MM.1S (cell line): ENCODE data around the gene MEDAG.
"Not testable (repeated sequence)": the region's sequence is repeated elsewhere in the genome, so short reads cannot be mapped to it uniquely, and the experiment has no call there.

Source experiments
- DNase-seq: peaks from one replicate; pipeline ENCODE4 v3.0.0-alpha.2; 2015
- H2AFZ ChIP-seq: fragments of 300-600 bp; sonication (generic); 2 replicates; pipeline ENCODE4 v1.6.0; 2016; ENCODE audit warnings: antibody characterized with exemption, low read length
- H3F3A ChIP-seq: fragments of 300-600 bp; sonication (generic); 2 replicates; pipeline ENCODE4 v1.6.1; 2016; ENCODE audit warnings: mild to moderate bottlenecking, antibody characterized with exemption, low read length, moderate library complexity, mixed read lengths; ENCODE audit not compliant: insufficient read depth
- H3K27ac ChIP-seq: fragments of 300-600 bp; sonication (generic); 2 replicates; pipeline ENCODE4 v1.5.1; 2016; ENCODE audit warnings: mild to moderate bottlenecking, low read length
- H3K27me3 ChIP-seq: fragments of 300-600 bp; sonication (generic); replicated peaks from 2 replicates; pipeline ENCODE4 v1.6.0; 2016; ENCODE audit warnings: low read length; ENCODE audit not compliant: insufficient read depth
- H3K36me3 ChIP-seq: fragments of 300-600 bp; sonication (generic); replicated peaks from 2 replicates; pipeline ENCODE4 v1.6.1; 2016; ENCODE audit warnings: mild to moderate bottlenecking, low read length, mixed read lengths; ENCODE audit not compliant: insufficient read depth
- H3K4me1 ChIP-seq: fragments of 300-600 bp; sonication (generic); 2 replicates; pipeline ENCODE4 v1.6.1; 2016; ENCODE audit warnings: low read length, mixed read lengths
- H3K4me2 ChIP-seq: fragments of 300-600 bp; sonication (generic); 2 replicates; pipeline ENCODE4 v1.6.0; 2016; ENCODE audit warnings: low read depth, low read length
- H3K4me3 ChIP-seq: fragments of 300-600 bp; sonication (generic); 2 replicates; pipeline ENCODE4 v1.5.1; 2016; ENCODE audit warnings: low read length, mixed read lengths
- H3K79me2 ChIP-seq: fragments of 300-600 bp; sonication (generic); 2 replicates; pipeline ENCODE4 v1.6.1; 2016; ENCODE audit warnings: mixed run types, low read length, mixed read lengths
- H3K9ac ChIP-seq: fragments of 300-600 bp; sonication (generic); 2 replicates; pipeline ENCODE4 v1.6.1; 2016; ENCODE audit warnings: low read length, mixed read lengths
- H3K9me2 ChIP-seq: fragments of 300-600 bp; sonication (generic); replicated peaks from 2 replicates; pipeline ENCODE4 v1.6.1; 2016; ENCODE audit warnings: mild to moderate bottlenecking, low read length, mixed read lengths; ENCODE audit not compliant: insufficient read depth
- H3K9me3 ChIP-seq: fragments of 300-600 bp; sonication (generic); replicated peaks from 2 replicates; pipeline ENCODE4 v1.6.1; 2016; ENCODE audit warnings: mild to moderate bottlenecking, low read length, mixed read lengths; ENCODE audit not compliant: insufficient read depth
- H4K20me1 ChIP-seq: fragments of 300-600 bp; sonication (generic); 2 replicates; pipeline ENCODE4 v1.6.1; 2016; ENCODE audit warnings: mild to moderate bottlenecking, low read length, moderate library complexity, mixed read lengths; ENCODE audit not compliant: insufficient read depth
- EZH2 ChIP-seq: fragments of 300-600 bp; sonication (generic); optimal IDR thresholded peaks from 2 replicates; pipeline ENCODE3; 2017; ENCODE audit warnings: low read depth, mild to moderate bottlenecking, antibody characterized with exemption, low read length, mixed read lengths
- EZH2phosphoT487 ChIP-seq: fragments of 300-600 bp; sonication (generic); IDR thresholded peaks from 2 replicates; pipeline ENCODE4 v1.6.1; 2018; ENCODE audit warnings: antibody characterized with exemption, low read length
- TF ChIP-seq, protein P1 (sequence below): fragments of 300-600 bp; sonication (generic); IDR thresholded peaks from 2 replicates; pipeline ENCODE4 v1.5.1; 2016; ENCODE audit warnings: antibody characterized with exemption, low read length, mixed read lengths

Gene MEDAG

DNA sequence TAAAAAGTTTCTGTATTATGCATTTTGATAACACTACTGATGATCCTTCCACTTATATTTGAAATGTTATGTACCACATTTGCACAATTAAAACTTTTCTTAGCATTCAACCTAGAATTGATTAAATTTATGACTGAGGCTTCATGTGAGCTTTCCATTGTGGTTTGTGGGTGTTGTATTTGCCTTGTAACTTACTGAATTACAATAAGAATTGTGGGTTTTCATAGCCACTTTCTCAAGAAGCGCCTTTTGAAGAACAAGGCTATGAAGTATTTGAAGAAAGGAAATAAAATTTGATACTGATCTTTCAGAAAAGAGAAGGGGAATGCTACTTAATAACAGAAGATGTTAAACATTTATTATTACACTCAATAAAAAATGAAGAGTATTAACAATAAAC is 19.4 kb downstream of the MEDAG start:
- no peaks in the 10 kb centered on the region for H3F3A ChIP-seq
- H3K4me3 ChIP-seq = no peak overlapping the region
- no peaks in the 10 kb centered on the region for H3K79me2 ChIP-seq
- TF ChIP-seq EZH2 = no peak
- H4K20me1 ChIP-seq = no peaks in the 10 kb centered on the region
- no peaks in the 10 kb centered on the region for H3K9me3 ChIP-seq
- H3K4me1 ChIP-seq = no peaks in the 10 kb centered on the region
- H3K36me3 ChIP-seq = no peaks in the 10 kb centered on the region
- no peaks in the 10 kb centered on the region for H3K27me3 ChIP-seq
- no peak overlapping the region for H3K9ac ChIP-seq
- no peak overlapping the region for H3K27ac ChIP-seq
- no peak for DNase-seq
- no peak overlapping the region for H3K4me2 ChIP-seq
- H3K9me2 ChIP-seq = no peaks in the 10 kb centered on the region
- H2AFZ ChIP-seq = no peak overlapping the region

- no peaks in the 10 kb centered on the region for H3K36me3 ChIP-seq
- H3K9me2 ChIP-seq = no peaks in the 10 kb centered on the region
- TF ChIP-seq EZH2phosphoT487 (no peak), EZH2 (no peak)
- TF ChIP-seq, protein P1, sequence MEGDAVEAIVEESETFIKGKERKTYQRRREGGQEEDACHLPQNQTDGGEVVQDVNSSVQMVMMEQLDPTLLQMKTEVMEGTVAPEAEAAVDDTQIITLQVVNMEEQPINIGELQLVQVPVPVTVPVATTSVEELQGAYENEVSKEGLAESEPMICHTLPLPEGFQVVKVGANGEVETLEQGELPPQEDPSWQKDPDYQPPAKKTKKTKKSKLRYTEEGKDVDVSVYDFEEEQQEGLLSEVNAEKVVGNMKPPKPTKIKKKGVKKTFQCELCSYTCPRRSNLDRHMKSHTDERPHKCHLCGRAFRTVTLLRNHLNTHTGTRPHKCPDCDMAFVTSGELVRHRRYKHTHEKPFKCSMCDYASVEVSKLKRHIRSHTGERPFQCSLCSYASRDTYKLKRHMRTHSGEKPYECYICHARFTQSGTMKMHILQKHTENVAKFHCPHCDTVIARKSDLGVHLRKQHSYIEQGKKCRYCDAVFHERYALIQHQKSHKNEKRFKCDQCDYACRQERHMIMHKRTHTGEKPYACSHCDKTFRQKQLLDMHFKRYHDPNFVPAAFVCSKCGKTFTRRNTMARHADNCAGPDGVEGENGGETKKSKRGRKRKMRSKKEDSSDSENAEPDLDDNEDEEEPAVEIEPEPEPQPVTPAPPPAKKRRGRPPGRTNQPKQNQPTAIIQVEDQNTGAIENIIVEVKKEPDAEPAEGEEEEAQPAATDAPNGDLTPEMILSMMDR = no peak
- H4K20me1 ChIP-seq = no peaks in the 10 kb centered on the region
- no peak overlapping the region for H3K9ac ChIP-seq
- H3F3A ChIP-seq = no peaks in the 10 kb centered on the region
- DNase-seq = no peak
- no peak overlapping the region for H3K4me3 ChIP-seq
- H3K4me2 ChIP-seq = no peak overlapping the region
- no peaks in the 10 kb centered on the region for H3K9me3 ChIP-seq
- H3K27me3 ChIP-seq = no peaks in the 10 kb centered on the region
- H3K4me1 ChIP-seq = no peaks in the 10 kb centered on the region
- no peak overlapping the region for H2AFZ ChIP-seq
- no peak overlapping the region for H3K27ac ChIP-seq
- no peaks in the 10 kb centered on the region for H3K79me2 ChIP-seq
These were observed 20.7 kb downstream of the MEDAG start for GRCh38 chr13:30926781-30927180.

- not testable (repeated sequence) for H4K20me1 ChIP-seq, H3K79me2 ChIP-seq, H3K9me3 ChIP-seq, H2AFZ ChIP-seq, H3K9ac ChIP-seq, DNase-seq, H3K9me2 ChIP-seq, H3K4me2 ChIP-seq, H3K36me3 ChIP-seq, H3K4me3 ChIP-seq, H3F3A ChIP-seq, H3K4me1 ChIP-seq, H3K27me3 ChIP-seq, H3K27ac ChIP-seq
These were observed 21.1 kb downstream of the MEDAG start for GRCh38 chr13:30927188-30927587.

DNA sequence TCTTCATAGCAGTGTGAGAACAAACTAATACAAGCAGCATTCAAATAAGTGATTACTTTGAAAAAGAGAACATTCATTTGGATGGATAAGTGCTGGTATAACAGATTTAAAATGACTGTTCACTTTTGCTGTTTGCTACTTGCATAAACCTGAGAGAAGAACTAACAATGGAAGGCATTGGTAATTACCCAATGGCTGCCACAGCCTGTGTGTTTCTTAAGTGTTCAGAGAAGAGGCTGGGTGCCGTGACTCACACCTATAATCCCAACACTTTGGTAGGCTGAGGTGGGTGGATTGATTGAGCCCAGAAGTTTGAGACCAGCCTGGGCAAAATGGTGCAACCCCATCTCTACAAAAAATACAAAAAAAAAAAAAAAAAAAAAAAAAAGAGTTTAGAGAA is 21.5 kb downstream of the MEDAG start:
- H3F3A ChIP-seq = no peaks in the 10 kb centered on the region
- no peak for DNase-seq
- no peaks in the 10 kb centered on the region for H3K27me3 ChIP-seq

More for the DNA sequence above, 21.5 kb downstream of the MEDAG start:
- H3K79me2 ChIP-seq = no peaks in the 10 kb centered on the region
- H2AFZ ChIP-seq = no peak overlapping the region
- TF ChIP-seq EZH2 = no peak
- no peak for TF ChIP-seq EZH2phosphoT487
- TF ChIP-seq, protein P1 = no peak
- no peak overlapping the region for H3K4me3 ChIP-seq
- H3K9ac ChIP-seq = no peak overlapping the region
- H3K9me3 ChIP-seq = no peaks in the 10 kb centered on the region
- H3K4me1 ChIP-seq = no peaks in the 10 kb centered on the region
- no peaks in the 10 kb centered on the region for H3K36me3 ChIP-seq
- H4K20me1 ChIP-seq = no peaks in the 10 kb centered on the region
- H3K27ac ChIP-seq = no peak overlapping the region
- H3K9me2 ChIP-seq = no peaks in the 10 kb centered on the region
- H3K4me2 ChIP-seq = no peak overlapping the region
